Sciatic nerve (tissue), 2 donors: ENCODE measurements around the gene FILIP1L. TPM values are rescaled to one million over a fixed set of nuclear protein-coding genes. Genes with fewer than 3 reads are reported as not detected.

ENCODE experiments used
- ATAC-seq: fragments of 200-7000 bp; cut with Tn5 transposase; one replicate; pipeline ENCODE4 v1.9.1; 2020; ENCODE audit warnings: mild to moderate bottlenecking, moderate library complexity
- DNase-seq: peaks from one replicate; pipeline ENCODE4 v3.0.0-alpha.2; 2020; ENCODE audit warnings: low spot score
- intact Hi-C: fragments of 100-400 bp; cut with DNase I; formaldehyde crosslinking; loops from one replicate; pipeline ENCODE4 v1.14.2; 2022
- total RNA-seq: library from RNA; stranded (reverse); fragmentation: NEBNext Ultra II Directional; extraction: Animal tissue kit (Norgen Biotek cat#: 25700); gene quantifications from one replicate; pipeline ENCODE4 v1.2.1, GENCODE V29; 2021
- donor health status: DM: no; HTN: no; CAD: no.
- donor health status: DM: no; HTN: no; CAD: no.

Gene FILIP1L
- 36.2 TPM for total RNA-seq

DNA sequence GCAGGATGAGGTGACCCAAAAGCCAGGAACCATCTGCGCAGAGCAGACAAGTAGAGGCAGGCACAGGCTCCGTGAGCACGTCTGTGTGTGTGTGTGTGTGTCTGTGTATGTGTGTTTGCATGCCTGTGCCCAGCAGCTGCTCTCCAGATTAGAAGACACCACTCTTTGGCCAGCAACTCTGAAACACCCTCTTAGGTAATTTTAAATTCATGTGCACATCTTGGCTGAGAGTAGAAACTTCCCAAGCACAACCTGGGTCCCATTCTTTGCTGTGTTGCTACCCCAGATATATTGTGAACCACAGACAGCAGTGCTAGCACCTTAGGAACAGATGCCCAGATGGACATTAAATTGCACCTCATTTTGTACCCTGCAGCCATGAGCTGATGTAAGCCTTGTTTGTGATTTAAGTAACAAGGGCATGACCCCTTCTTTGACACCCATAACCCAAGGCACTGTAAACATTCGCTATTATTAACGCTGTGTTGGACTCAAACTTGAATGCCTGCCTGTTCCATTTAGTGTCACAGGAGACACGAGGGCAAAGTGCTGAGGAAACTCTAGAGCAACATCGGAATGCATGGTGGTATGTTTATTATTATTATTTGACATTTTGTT lies at the start of gene FILIP1L:
Gene FILIP1L (minus strand): TSS at position 89 of the 618 bp plus-strand sequence.
- ATAC-seq: no peak

GRCh38 chr3:100163787-100164186 lies 49.5 kb upstream of the FILIP1L start:
- DNase-seq: no peak
- intact Hi-C loops: no loop called here
- peak; percentile 94 for ATAC-seq

More for the DNA sequence above, at the start of gene FILIP1L:
- no peak for DNase-seq
- intact Hi-C loops: no loop called here

DNA sequence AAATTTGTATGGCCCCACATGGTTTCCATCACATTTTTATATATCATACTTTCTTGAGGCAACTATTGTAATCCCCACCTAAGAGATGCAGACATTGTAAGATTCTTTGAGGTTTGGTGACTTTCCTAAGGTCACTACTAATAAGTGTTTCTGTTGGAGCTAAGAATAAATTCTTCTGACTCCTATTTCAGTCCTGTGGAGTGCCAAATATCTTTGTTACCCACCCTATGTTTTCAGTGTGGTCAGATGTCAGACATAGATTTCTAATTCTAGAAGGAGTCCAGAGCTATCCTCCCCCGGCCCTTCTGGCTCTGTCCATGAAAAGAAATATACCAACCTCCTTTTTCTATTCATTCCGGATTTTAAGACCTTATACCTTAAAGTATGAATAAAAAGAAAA lies 46.2 kb upstream of the FILIP1L start:
- DNase-seq (no peak), ATAC-seq (no peak)
- intact Hi-C loops: no loop called here

GRCh38 chr3:100159331-100160153 lies 45.2 kb upstream of the FILIP1L start:
- ATAC-seq (no peak), DNase-seq (no peak)
- intact Hi-C loops: no loop called here

GRCh38 chr3:100158918-100159330 lies 44.6 kb upstream of the FILIP1L start:
- ATAC-seq: no peak
- intact Hi-C loops: no loop called here

GRCh38 chr3:100157685-100158084 lies 43.4 kb upstream of the FILIP1L start:
- DNase-seq (no peak), ATAC-seq (no peak)
- intact Hi-C loops: no loop called here

More at GRCh38 chr3:100158918-100159330, 44.6 kb upstream of the FILIP1L start:
- no peak for DNase-seq

- no peak for ATAC-seq
- intact Hi-C loops: no loop called here
- DNase-seq: no peak
These were observed 41.3 kb upstream of the FILIP1L start for GRCh38 chr3:100155590-100155989.

GRCh38 chr3:100155128-100155527 lies 40.8 kb upstream of the FILIP1L start:
- no peak for ATAC-seq
- intact Hi-C loops: no loop called here

DNA sequence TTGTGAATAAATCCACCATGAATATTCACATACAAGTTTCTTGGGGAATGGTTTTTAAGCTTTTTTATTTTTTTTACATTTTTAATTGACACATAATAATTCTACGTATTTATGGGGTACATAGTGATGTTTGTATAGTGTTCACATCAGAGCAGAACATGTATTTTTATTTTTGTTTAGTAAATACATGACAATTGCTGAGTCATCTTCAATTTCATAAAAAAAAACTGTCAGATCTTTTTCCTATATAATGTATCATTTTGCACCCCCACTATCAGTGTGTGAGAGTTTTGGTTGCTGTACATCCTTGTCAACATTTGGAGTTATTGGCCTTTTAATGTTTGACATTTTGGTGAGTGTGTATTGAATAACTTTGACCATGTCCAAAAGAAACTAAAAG lies 39.9 kb upstream of the FILIP1L start:
- DNase-seq (no peak), ATAC-seq (no peak)
- intact Hi-C loops: no loop called here

More at GRCh38 chr3:100155128-100155527, 40.8 kb upstream of the FILIP1L start:
- DNase-seq: no peak

GRCh38 chr3:100151024-100151707 lies 36.9 kb upstream of the FILIP1L start:
- DNase-seq (no peak), ATAC-seq (peak; percentile 31)
- intact Hi-C loops: no loop called here

DNA sequence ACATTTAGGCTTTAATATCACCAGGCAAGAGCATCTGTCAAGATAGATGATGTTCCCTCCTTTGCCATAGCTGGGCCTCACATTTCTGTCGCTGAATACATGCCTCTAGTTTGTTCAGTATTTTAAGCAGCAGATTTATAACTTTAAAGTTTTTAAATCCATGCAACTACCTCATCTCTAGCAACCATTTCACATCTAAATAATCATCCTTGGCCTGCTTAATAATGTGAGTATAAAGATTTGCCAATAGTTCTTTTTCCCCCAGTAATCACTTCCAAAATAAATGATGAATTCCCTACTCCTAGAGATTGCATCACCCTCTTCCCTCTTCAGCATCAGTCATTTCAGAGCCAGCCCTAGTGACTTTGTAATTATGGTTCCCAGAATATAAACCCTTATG lies 36.2 kb upstream of the FILIP1L start:
- intact Hi-C loops: no loop called here
- no peak for DNase-seq

GRCh38 chr3:100149713-100150415 lies 35.6 kb upstream of the FILIP1L start:
- DNase-seq (no peak), ATAC-seq (peak; percentile 50)
- intact Hi-C loops: no loop called here

More for the DNA sequence above, 36.2 kb upstream of the FILIP1L start:
- peak; percentile 95 for ATAC-seq

- DNase-seq (no peak), ATAC-seq (no peak)
- intact Hi-C loops: no loop called here
These were observed 34.8 kb upstream of the FILIP1L start for GRCh38 chr3:100149130-100149529.

DNA sequence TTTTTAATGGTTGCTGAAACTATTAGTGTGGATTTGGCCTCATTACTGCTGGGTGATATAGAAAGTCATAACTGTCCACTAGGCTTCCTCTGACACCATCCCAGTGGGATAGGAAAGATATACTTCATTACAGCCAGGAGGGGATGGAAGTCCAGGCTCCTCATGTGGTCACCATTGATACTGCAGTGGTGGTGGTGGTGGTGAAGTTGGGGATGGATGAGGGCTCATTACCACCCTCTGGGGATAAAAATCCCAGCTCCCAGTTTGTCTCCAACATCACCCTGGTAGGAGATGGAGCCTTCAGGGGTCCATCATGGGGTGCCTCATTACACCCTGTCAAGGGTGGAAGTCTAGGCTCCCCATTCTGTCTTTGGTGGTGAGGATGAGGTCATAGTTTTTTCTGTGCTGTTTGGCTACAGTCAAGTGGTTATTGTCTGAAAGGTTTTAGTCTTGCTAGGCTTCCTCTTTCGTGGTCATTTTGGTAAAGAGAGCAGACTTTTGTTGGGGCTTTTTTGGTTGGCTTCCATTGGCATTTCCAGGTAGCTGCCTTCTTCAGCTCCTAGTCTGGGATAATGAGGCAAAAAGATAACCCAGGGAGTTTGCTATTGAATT lies 30.1 kb upstream of the FILIP1L start:
- DNase-seq: no peak
- no peak for ATAC-seq
- intact Hi-C loops: no loop called here

GRCh38 chr3:100141586-100141985 lies 27.3 kb upstream of the FILIP1L start:
- intact Hi-C loops: no loop called here
- no peak for DNase-seq
- no peak for ATAC-seq

DNA sequence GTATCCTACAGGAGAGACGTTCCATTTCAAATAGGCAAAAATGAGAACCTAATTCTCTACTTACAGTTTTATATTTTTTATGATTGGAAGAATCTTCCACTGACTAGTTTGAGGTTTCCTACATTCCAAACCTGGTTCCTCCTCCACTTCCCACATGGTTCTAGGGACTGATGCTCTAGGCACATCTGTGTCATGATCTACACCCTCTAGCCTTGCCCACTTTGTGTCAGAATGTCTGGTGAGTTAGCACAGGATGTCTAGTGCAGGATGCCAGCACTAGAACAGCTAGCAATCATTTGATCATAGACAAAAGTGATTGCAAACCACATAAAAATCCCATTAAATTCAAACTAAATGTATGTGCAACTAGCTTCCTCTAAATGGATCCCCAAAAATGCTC lies 26.7 kb upstream of the FILIP1L start:
- no peak for ATAC-seq
- DNase-seq: no peak
- intact Hi-C loops: no loop called here

- ATAC-seq (peak; percentile 98), DNase-seq (no peak)
- intact Hi-C loops: no loop called here
These were observed 22.6 kb upstream of the FILIP1L start for GRCh38 chr3:100136921-100137320.

GRCh38 chr3:100131241-100131640 lies 16.9 kb upstream of the FILIP1L start:
- no peak for ATAC-seq
- intact Hi-C loops: no loop called here

GRCh38 chr3:100129941-100130340 lies 15.6 kb upstream of the FILIP1L start:
- no peak for DNase-seq
- intact Hi-C loops: no loop called here

More at GRCh38 chr3:100131241-100131640, 16.9 kb upstream of the FILIP1L start:
- DNase-seq: no peak

More at GRCh38 chr3:100129941-100130340, 15.6 kb upstream of the FILIP1L start:
- ATAC-seq: no peak
